DND-41 (cell line): Measurements from ENCODE around the gene ARHGEF25.

Experiments used
- CTCF ChIP-seq: IDR thresholded peaks from 2 replicates; pipeline ENCODE4 v1.5.1; 2012; ENCODE audit warnings: borderline replicate concordance, low read length, moderate library complexity, mild to moderate bottlenecking; ENCODE audit not compliant: poor library complexity, severe bottlenecking; ENCODE audit errors: extremely low read depth
- EZH2 ChIP-seq: IDR thresholded peaks from 3 replicates; pipeline ENCODE4 v1.6.1; 2012; ENCODE audit warnings: borderline replicate concordance, low read depth, mild to moderate bottlenecking, moderate library complexity, low read length, inconsistent platforms; ENCODE audit not compliant: severe bottlenecking

- TF ChIP-seq CTCF, result no peak
- TF ChIP-seq EZH2, result no peak
Observed at GRCh38 chr12:57630891-57631433, 19.7 kb downstream of the ARHGEF25 start.
